NCI-H82 (cell line): ENCODE measurements around the gene THOP1.

Source experiments
- DNase-seq: peaks from one replicate; lab custom pipeline; 2025; lab: John Stamatoyannopoulos, UW

THOP1 gene

DNA sequence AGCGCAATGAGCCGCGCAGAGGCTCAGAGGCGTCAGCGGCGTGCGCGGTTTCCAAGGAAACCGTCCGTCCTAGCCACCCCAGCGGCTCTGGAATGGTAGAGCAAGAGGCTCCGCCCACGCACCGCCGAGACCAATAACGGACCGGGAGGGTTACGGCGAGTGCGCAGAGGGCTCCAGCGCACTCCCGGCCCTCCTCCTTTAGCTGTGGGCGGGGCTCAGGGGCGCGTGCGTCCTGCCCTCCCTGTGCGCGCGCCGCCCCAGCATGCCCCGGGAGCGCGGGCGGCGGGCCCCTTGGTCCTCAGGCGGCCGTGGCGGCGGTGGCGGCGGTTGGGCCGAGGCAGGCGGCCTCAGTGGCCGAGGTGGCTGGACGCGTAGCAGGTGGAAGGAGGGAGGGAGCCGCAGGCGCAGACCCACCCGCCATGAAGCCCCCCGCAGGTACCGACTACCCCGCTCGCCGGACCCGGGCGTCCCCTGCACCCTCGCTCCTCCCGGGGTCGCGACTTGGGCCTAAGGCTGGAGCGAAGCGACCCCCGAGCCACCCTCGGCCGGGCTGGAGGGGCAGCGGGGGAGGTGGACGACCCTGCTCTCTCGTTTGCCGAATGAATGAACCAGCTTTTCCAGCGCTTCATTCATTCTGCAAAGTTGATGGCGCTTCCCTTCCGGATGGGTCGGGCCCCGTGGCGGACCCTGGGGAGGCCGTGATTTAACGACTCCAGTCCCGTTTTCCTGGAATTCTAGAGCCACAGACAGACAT lies at the start of gene THOP1:
Gene THOP1 (plus strand): TSS at position 260 of the 754 bp plus-strand sequence. CDS start 160 bp downstream, at position 420.
- peak; percentile 99 for DNase-seq

DNA sequence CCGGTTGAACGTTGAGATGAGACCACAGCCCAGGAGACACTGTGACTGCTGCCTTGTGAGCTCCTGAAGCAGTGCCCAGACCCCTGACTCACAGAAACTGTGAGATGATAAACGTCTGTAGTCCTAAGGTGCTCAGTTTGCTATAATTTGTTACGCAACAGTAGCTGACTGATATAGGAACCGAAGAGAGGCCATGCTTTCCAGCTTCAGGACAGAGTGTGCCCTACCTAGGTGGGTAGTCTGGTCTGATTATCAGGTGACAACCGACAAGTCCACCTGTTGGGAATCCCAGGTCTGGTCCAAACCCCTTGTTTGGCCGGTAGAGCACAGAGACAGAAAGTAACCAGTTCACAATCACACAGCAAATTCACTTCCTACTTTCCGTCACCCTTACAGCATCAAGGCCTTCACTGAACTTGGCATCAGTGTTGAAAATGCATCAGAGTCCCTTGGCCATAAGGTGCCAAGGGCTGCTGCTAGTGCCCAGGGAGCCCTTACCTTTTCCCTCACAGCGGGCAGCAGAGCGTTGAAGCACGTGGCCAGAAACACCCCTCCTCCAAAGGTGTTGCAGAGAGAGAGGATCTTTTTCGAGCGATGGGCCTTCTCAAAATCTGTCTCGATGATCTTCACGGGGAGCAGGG lies 48.6 kb upstream of the THOP1 start:
- no peak for DNase-seq

DNA sequence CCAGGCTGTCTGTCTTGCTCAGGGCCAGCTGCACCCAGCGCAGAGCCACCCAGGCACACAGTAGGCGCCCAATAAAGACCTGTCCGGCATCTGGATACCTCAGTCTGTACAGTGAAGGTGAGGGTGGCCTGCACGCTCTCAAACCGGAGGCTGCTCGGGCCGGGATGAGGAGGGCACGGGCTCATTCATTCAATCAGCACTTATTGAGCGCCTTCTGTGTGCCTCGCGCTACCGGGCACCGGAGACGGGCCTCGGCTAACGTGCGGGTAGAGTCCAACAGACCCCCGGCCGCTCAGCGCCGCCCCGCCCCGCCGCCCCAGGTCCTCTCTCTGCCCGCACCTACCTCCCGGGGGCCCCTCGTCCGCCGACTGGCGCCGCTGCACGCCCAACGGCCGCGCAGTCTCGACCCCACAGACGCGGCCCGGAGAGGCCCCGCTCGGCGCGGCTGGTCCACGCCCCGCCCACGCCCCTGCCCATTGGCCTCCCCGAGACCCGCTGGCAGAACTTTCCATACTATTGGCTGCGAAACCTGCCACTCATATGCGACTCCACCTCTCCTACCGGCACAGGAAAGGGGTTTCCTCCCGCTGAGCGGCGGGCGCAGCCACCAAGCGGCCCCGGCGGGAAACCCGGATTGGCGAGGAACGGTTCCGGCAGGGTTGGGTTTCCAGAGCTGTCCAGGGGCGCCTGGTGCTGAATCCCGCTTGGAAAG lies 45.5 kb upstream of the THOP1 start, which contains the start of gene SLC39A3:
Gene SLC39A3 (minus strand): TSS at position 416 of the 712 bp plus-strand sequence. CDS start 2,760 bp downstream, outside the sequence.
- peak; percentile 97 for DNase-seq

GRCh38 chr19:2740314-2740656 lies 45.0 kb upstream of the THOP1 start:
- DNase-seq, result no peak

DNA sequence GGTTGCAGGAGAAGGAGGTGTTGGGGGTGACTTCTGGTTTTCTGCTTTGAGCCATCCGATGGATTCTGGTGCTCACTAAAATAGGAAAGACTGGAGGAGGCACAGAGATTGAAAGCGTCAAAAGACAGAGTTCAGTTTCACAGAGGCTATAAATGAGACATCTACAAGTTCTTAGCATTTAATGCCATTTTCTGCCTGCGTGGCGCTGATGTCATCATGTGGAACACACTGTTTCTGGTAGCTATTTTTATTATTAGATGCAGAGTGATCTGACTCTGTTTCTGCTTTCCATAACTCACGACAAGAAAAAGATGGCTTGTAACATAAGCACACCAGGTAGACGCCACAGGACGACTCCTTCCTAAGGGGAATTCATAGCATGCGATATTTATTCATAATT lies 42.2 kb upstream of the THOP1 start:
- no peak for DNase-seq

GRCh38 chr19:2744113-2744512 lies 41.2 kb upstream of the THOP1 start:
- DNase-seq, result no peak

GRCh38 chr19:2747349-2747748 lies 38.0 kb upstream of the THOP1 start:
- DNase-seq, result no peak

DNA sequence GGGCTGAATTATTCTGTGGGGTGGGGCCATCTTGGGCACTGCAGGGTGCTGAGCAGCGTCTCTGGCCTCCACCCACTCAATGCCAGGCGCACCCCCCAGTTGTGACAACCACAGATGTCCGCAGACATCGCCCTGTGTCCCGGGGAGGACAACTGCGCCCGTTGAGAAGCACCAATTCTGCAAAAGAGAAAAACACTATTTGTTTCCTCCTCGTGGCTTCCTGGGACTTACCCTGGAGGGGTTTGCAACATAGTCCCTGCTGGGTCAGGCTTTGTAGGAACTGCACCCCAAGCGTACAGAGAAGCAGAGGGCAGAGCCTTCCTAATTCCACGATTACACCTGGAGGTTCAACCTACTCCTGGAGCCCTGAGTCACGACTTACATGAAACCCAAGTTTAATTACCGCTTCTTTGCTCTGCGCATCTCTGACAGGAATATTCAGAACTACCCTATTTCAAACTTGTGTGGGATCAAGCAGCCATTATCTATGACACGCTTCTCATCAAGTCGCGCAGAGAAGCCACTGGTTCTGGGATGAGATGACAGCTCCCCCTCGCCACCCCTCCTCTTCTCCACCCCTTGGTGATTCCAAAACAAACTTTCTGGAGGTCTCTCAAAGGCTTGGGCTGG lies 34.4 kb upstream of the THOP1 start:
- no peak for DNase-seq

DNA sequence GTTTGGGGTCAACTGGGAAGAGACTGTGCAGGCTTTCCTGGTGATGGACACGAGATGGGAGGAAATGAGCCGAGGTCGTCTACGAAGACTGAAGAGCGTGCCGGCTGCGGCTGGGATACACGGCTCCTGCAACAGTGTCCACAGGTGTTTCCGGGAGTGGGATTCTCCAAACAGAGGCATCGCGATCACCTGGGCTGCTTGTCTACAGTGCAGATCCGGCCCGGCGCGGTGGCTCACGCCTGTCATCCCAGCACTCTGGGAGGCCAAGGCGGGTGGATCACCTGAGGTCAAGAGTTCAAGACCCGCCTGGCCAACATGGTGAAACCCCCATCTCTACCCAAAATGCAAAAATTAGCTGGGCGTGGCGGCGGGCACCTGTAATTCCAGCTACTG lies 33.9 kb upstream of the THOP1 start:
- DNase-seq, result no peak

GRCh38 chr19:2754659-2755447 lies 30.4 kb upstream of the THOP1 start:
- DNase-seq, result no peak

GRCh38 chr19:2755448-2755705 lies 29.9 kb upstream of the THOP1 start:
- no peak for DNase-seq

- DNase-seq, result no peak
Observed at GRCh38 chr19:2755811-2756210, 29.5 kb upstream of the THOP1 start.

GRCh38 chr19:2756477-2756876 lies 28.8 kb upstream of the THOP1 start:
- no peak for DNase-seq

DNA sequence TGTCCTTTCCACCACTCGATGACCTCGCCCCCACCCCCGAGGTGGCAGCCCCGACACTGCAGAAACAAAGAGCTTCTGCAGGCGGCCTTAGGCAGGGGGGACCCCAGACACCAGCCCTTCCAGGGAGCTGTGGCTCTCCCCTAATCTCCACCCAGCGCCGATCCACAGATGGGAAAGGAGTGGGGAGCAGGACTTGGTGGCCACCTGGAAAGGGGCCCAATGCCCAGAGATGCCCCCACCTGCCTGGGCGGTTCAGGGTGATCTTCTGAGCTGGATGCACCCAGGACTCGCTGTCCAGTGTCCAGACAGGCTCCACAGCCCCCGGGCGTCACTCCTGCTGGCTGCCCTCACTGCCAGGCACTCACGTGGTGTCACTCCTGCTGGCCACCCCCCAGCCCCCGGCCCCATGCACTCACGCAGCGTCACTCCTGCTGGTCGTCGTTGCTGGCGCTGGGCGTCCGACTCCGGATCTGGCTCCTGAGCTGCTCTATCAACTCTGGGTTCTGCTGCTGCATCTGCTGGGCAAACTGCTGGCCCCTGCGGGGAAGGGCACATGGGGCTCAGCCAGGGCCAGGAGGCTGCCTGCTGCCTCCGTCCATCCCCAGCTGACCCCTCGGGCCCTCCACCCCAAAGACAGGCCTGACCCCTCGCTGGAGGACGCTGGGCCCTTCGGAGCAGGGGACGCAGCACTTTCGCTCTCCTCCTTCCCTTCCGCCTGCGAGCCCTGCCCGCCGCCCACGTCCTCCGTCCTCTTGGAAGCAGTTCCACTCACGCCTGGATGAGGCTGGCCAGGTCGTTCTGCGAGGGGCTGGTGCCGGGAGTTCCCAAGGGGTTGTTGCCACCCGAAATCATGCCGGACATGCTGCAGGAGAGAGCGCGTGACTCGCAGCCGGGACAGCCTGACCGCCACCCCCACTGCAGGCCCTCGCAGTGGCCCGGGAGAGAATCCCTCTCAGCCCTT lies 28.1 kb upstream of the THOP1 start:
- no peak for DNase-seq

GRCh38 chr19:2758601-2759313 lies 26.5 kb upstream of the THOP1 start:
- DNase-seq, result no peak

DNA sequence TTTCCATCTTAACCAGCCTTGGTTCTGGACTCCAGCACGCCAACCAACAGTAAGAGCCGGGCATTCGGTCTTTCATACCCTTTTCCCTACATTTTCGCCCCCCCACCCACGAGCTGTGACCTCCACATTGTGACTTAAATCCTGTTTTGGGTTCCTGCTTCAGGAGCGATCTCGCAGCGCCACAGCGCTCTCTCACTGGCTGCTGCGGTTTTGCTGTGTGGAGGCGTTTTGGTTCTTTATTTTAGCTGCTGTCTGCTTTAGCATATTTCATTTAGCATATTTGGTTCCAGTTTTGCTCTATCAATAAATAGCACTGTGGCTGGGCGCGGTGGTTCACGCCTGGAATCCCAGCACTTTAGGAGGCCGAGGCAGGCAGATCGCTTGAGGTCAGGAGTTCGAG lies 25.9 kb upstream of the THOP1 start:
- DNase-seq, result no peak

- no peak for DNase-seq
Observed at GRCh38 chr19:2759965-2760364, 25.3 kb upstream of the THOP1 start.

- no peak for DNase-seq
Observed at GRCh38 chr19:2761309-2761677, 24.0 kb upstream of the THOP1 start.

GRCh38 chr19:2761876-2762782 lies 23.2 kb upstream of the THOP1 start:
- DNase-seq, result no peak
